HFFc6 (cell line): Measurements from ENCODE around the gene LHFPL3. TPM values are rescaled to one million over a fixed set of nuclear protein-coding genes. Genes with fewer than 3 reads are reported as not detected.

Source experiments
- DNase-seq: peaks from one replicate; pipeline ENCODE4 v3.0.0-alpha.2; 2018
- H3K27ac Mint-ChIP-seq: 2 replicates; pipeline ENCODE4 v1.8.0; 2020; ENCODE audit warnings: mild to moderate bottlenecking, mixed read lengths
- H3K27me3 Mint-ChIP-seq: 2 replicates; pipeline ENCODE4 v1.8.0; 2021; ENCODE audit warnings: mild to moderate bottlenecking, moderate library complexity, mixed read lengths; ENCODE audit not compliant: insufficient read depth
- H3K36me3 Mint-ChIP-seq: 2 replicates; pipeline ENCODE4 v1.8.0; 2021; ENCODE audit warnings: low read depth, mixed read lengths
- H3K4me1 Mint-ChIP-seq: 2 replicates; pipeline ENCODE4 v1.8.0; 2020; ENCODE audit warnings: low read depth, mixed read lengths
- H3K4me3 Mint-ChIP-seq: 2 replicates; pipeline ENCODE4 v1.8.0; 2020; ENCODE audit warnings: mild to moderate bottlenecking, moderate library complexity, mixed read lengths
- H3K9me3 Mint-ChIP-seq: 2 replicates; pipeline ENCODE4 v1.8.0; 2020; ENCODE audit warnings: mild to moderate bottlenecking, mixed read lengths
- total RNA-seq, 6 experiments: library from RNA; stranded (reverse); fragmentation: NEBNext Ultra II Directional; extraction: Animal tissue kit (Norgen Biotek cat#: 25700); gene quantifications; 2 replicates in 1 of 6; 3 replicates in 5 of 6; pipeline ENCODE4 v1.2.3, GENCODE V29; 2021
- TF ChIP-seq, protein P1 (sequence below): fragments of 200-600 bp; sonication (generic); IDR thresholded peaks from 2 replicates; pipeline ENCODE4 v1.5.0; 2021; ENCODE audit warnings: antibody characterized with exemption, mild to moderate bottlenecking

LHFPL3 gene
- total RNA-seq, 6 experiments from 2014 or later = not detected

DNA sequence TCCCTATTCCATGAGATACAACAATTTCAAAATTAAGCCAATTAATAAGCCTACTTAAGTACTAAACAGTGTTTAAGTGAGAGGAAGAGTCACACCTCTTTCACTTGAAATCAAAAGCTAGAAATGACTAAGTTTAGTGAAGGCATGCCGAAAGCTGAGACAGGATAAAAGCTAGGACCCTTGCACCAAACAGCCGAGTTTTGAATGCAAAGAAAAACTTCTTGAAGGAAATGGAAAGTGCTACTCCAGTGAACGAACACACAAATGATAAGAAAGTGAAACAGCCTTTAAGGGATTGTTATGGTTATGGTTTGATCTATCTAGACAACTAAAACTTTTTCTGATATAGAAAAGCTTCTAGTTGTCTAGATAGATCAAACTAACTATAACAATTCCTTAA, 550.2 kb downstream of the LHFPL3 start:
- Mint-ChIP-seq H3K4me1 (peaks cover 13% of the 10 kb centered on the region), H3K9me3 (peaks cover 5% of the 10 kb centered on the region; the same call in 1 of the 2 replicates), H3K27me3 (peaks cover under 1% of the 10 kb centered on the region), H3K4me3 (no peak overlapping the region; the same call in 1 of the 2 replicates), H3K36me3 (no peaks in the 10 kb centered on the region), H3K27ac (no peak overlapping the region)
- TF ChIP-seq, protein P1, sequence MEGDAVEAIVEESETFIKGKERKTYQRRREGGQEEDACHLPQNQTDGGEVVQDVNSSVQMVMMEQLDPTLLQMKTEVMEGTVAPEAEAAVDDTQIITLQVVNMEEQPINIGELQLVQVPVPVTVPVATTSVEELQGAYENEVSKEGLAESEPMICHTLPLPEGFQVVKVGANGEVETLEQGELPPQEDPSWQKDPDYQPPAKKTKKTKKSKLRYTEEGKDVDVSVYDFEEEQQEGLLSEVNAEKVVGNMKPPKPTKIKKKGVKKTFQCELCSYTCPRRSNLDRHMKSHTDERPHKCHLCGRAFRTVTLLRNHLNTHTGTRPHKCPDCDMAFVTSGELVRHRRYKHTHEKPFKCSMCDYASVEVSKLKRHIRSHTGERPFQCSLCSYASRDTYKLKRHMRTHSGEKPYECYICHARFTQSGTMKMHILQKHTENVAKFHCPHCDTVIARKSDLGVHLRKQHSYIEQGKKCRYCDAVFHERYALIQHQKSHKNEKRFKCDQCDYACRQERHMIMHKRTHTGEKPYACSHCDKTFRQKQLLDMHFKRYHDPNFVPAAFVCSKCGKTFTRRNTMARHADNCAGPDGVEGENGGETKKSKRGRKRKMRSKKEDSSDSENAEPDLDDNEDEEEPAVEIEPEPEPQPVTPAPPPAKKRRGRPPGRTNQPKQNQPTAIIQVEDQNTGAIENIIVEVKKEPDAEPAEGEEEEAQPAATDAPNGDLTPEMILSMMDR = no peak
- no peak for DNase-seq

GRCh38 chr7:104883248-104883717, 554.9 kb downstream of the LHFPL3 start:
- peaks cover 5% of the 10 kb centered on the region; the same call in 1 of the 2 replicates for H3K9me3 Mint-ChIP-seq
- no peak for DNase-seq
- no peak overlapping the region for H3K4me3 Mint-ChIP-seq
- TF ChIP-seq, protein P1 = no peak
- H3K27ac Mint-ChIP-seq = no peak overlapping the region
- peaks cover 18% of the 10 kb centered on the region for H3K4me1 Mint-ChIP-seq
- H3K36me3 Mint-ChIP-seq = no peaks in the 10 kb centered on the region
- H3K27me3 Mint-ChIP-seq = peaks cover 3% of the 10 kb centered on the region

DNA sequence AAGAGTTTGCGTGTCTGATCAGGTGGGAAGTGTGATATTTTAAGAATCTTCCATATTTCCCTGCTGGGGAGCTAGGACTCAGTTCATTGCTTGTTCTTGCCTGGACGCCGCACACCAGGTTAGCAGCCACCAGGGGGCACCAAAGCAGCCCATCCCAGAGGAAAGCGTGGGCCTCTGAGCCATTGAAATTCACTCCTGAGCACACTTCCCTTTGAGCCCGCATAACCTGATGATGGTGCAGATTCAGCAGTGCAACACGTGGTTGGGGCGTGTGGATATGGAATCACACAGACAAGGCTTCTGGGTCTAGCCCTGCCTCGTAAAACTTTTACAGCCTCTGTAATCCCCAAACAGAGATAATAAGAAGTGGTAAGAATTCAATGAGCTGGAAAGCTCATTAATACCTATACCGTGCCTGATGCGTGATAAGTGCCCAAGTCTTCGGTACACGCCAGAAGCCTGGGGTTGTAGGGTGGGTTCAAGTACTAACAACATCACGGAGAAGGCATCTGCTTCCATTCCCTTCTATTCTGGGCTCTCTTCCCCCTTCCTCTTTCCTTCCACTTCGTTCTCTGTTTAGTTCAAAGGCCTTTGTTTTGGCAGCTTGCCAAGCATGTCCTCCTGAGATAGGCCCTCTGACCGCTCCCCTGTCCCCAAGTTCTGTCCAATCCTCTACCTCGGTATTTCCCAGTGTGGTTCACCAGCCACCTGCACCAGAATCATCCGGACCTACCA, 555.5 kb downstream of the LHFPL3 start:
- no peak overlapping the region for H3K27ac Mint-ChIP-seq
- TF ChIP-seq, protein P1 = peak; percentile 96
- peaks cover 6% of the 10 kb centered on the region for H3K27me3 Mint-ChIP-seq
- H3K4me1 Mint-ChIP-seq = peaks cover 15% of the 10 kb centered on the region
- H3K4me3 Mint-ChIP-seq = no peak overlapping the region
- peak; percentile 86 for DNase-seq
- H3K36me3 Mint-ChIP-seq = no peaks in the 10 kb centered on the region
- H3K9me3 Mint-ChIP-seq = peaks cover 5% of the 10 kb centered on the region; the same call in 1 of the 2 replicates

GRCh38 chr7:104886651-104887050, 558.2 kb downstream of the LHFPL3 start:
- TF ChIP-seq, protein P1 = no peak
- no peaks in the 10 kb centered on the region for H3K36me3 Mint-ChIP-seq
- no peak overlapping the region for H3K4me3 Mint-ChIP-seq
- no peak for DNase-seq
- no peak overlapping the region for H3K27ac Mint-ChIP-seq
- no peaks in the 10 kb centered on the region for H3K9me3 Mint-ChIP-seq
- H3K4me1 Mint-ChIP-seq = peaks cover 18% of the 10 kb centered on the region
- peaks cover 11% of the 10 kb centered on the region for H3K27me3 Mint-ChIP-seq

DNA sequence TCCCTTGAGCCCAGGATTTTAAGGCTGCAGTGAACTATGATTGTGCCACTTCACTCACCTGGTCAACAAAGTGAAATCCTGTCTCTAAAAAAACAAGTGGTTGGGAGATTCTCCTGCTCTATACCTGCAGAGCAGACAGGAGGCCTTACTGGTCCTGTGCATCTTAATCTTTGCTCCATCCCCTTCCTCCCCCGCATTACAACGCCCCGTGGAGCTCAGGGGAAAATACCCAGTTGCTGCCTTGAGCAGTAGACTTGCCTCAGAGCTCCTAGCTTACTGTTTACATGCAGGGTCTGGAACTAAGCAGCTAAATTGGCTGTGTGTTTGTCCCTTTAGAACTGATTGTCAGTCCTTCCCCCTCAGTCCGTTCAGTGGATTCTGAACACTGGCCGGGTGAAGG, 561.8 kb downstream of the LHFPL3 start:
- peaks cover 10% of the 10 kb centered on the region for H3K4me1 Mint-ChIP-seq
- TF ChIP-seq, protein P1 = no peak
- no peaks in the 10 kb centered on the region for H3K9me3 Mint-ChIP-seq
- H3K27ac Mint-ChIP-seq = no peak overlapping the region
- no peak overlapping the region for H3K4me3 Mint-ChIP-seq
- peaks cover 11% of the 10 kb centered on the region for H3K27me3 Mint-ChIP-seq
- no peak for DNase-seq
- H3K36me3 Mint-ChIP-seq = no peaks in the 10 kb centered on the region
